ENCODE results near the gene CLECL1. TPM values are rescaled to one million over a fixed set of nuclear protein-coding genes. Genes with fewer than 3 reads are reported as not detected.

Gene CLECL1
- total and polyA plus RNA-seq, 9 of the 15 experiments (the other 6 are each of a cell fraction or from before 2014, with no cell fraction given) = 0.13 to 0.25 TPM; not detected in 7

GRCh38 chr12:9707864-9708808 is 24.8 kb downstream of the CLECL1 start:
- intact Hi-C loops (cut with micrococcal nuclease) (loop anchor here (1.0 to 10.0 kb wide), 2 partner anchors 74 to 333 kb away; no protein-coding TSS in a partner anchor), in situ Hi-C loops (cut with MboI) (loop anchor here (25.0 kb wide), 1 partner anchor 246 kb away; no protein-coding TSS in a partner anchor)
- peak; percentile 89 for FAIRE-seq
- Histone ChIP-seq H3K4me2 (ENCODE audit: insufficient read depth, low read length) (no peak overlapping the region), H3K27ac (ENCODE audit: extremely low read depth, low read depth, low read length) (no peak overlapping the region), H4K20me1 (replicated peaks; ENCODE audit: control insufficient read depth, insufficient read depth, low read length) (no peaks in the 10 kb centered on the region), H3K9me3 (replicated peaks; ENCODE audit: control insufficient read depth, insufficient read depth, low read depth, low read length) (no peaks in the 10 kb centered on the region), H3K9me1 (ENCODE audit: control insufficient read depth, insufficient read depth, low read length) (no peaks in the 10 kb centered on the region), H2AFZ (ENCODE audit: low read depth, low read length) (peak overlapping the region; percentile 77), H3K4me1 (replicated peaks in 1 of 2; ENCODE audit: control insufficient read depth in 2 of 2, insufficient read depth in 2 of 2, low read length in 2 of 2) (no peaks in the 10 kb centered on the region; a peak in 1 of 5 replicates), H3K79me2 (ENCODE audit: control insufficient read depth, insufficient read depth, low read length) (no peaks in the 10 kb centered on the region), H3K36me3 (ENCODE audit: control insufficient read depth, insufficient read depth, low read length) (no peaks in the 10 kb centered on the region), H3K27me3 (ENCODE audit: control insufficient read depth in 2 of 2, insufficient read depth in 2 of 2, low read length in 2 of 2) (no peaks in the 10 kb centered on the region), H3K4me3 (no peak overlapping the region), H3K9ac (ENCODE audit: insufficient read depth in 1 of 2, low read depth in 2 of 2, low read length in 2 of 2) (no peak overlapping the region; a peak in 1 of 4 replicates)
- ChIA-PET CTCF (ENCODE audit: low intra/inter-chr PET ratio) (interaction anchor here (0.6 to 0.8 kb wide), 2 partner anchors 74 kb away, joined by 3 to 4 read pairs; no protein-coding TSS in a partner anchor), POLR2A (interaction anchor here (0.6 to 1.0 kb wide), 4 partner anchors 9 to 76 kb away, joined by 3 to 4 read pairs (median 3); no protein-coding TSS in a partner anchor)
- BruUV-seq (replicated peaks) = no TSS peak
- ATAC-seq = peak; percentile 88
- WGBS (ENCODE audit: insufficient coverage, low coverage, missing lambda C conversion rate) = 44% methylated on average over 8 of the region's 12 CpGs
- peak; percentile 34 to 67 (median 42) for DNase-seq (ENCODE audit: extremely low read depth in 1 of 4, low spot score in 3 of 4)
- TF ChIP-seq XRCC5 (IDR thresholded peaks at IDR 0.05; ENCODE audit: low read depth, low read length) (0 out of 2 replicates have a peak, but pooled peaks have one; percentile 58), SMC3 (conservative IDR thresholded peaks at IDR 0.05; ENCODE audit: insufficient read depth, low read depth, low read length) (peak; percentile 64), MAZ (CRISPR knock-in tag; conservative IDR thresholded peaks at IDR 0.05 in 1 of 2, IDR thresholded peaks at IDR 0.05 in 1 of 2) (0 out of 4 replicates have a peak, but pooled peaks of 1 of the 2 experiments have one; percentile 22), MIER1 (IDR thresholded peaks at IDR 0.05; ENCODE audit: low read depth) (peak; percentile 62; the same call in 1 of the 2 replicates), RAD21 (CRISPR knock-in tag; conservative IDR thresholded peaks at IDR 0.05 in 1 of 2, IDR thresholded peaks at IDR 0.05 in 1 of 2) (peak; percentile 51 to 75), ZNF316 (IDR thresholded peaks at IDR 0.05) (peak; percentile 26), L3MBTL2 (IDR thresholded peaks at IDR 0.05) (peak; percentile 23; the same call in 1 of the 2 replicates), BRF2 (IDR thresholded peaks at IDR 0.05; ENCODE audit: borderline replicate concordance, insufficient read depth, insufficient read length) (no peak), SNIP1 (IDR thresholded peaks at IDR 0.05; ENCODE audit: low read depth) (no peak)
- TF ChIP-seq, protein P1, sequence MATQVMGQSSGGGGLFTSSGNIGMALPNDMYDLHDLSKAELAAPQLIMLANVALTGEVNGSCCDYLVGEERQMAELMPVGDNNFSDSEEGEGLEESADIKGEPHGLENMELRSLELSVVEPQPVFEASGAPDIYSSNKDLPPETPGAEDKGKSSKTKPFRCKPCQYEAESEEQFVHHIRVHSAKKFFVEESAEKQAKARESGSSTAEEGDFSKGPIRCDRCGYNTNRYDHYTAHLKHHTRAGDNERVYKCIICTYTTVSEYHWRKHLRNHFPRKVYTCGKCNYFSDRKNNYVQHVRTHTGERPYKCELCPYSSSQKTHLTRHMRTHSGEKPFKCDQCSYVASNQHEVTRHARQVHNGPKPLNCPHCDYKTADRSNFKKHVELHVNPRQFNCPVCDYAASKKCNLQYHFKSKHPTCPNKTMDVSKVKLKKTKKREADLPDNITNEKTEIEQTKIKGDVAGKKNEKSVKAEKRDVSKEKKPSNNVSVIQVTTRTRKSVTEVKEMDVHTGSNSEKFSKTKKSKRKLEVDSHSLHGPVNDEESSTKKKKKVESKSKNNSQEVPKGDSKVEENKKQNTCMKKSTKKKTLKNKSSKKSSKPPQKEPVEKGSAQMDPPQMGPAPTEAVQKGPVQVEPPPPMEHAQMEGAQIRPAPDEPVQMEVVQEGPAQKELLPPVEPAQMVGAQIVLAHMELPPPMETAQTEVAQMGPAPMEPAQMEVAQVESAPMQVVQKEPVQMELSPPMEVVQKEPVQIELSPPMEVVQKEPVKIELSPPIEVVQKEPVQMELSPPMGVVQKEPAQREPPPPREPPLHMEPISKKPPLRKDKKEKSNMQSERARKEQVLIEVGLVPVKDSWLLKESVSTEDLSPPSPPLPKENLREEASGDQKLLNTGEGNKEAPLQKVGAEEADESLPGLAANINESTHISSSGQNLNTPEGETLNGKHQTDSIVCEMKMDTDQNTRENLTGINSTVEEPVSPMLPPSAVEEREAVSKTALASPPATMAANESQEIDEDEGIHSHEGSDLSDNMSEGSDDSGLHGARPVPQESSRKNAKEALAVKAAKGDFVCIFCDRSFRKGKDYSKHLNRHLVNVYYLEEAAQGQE (IDR thresholded peaks at IDR 0.05; ENCODE audit: borderline replicate concordance) = peak; percentile 60
- TF ChIP-seq, protein P1 (CRISPR knock-in tag; IDR thresholded peaks at IDR 0.05; ENCODE audit: low read depth) = no peak
